ACC112 (cell line): ENCODE data around the gene DOK3.
A peak's percentile ranks its signal among the peaks of the same experiment; 100 is the strongest.

Experiments
- H2AFZ ChIP-seq: fragments of 200-600 bp; sonication (generic); one replicate; pipeline ENCODE4 v1.6.0; 2017; ENCODE audit warnings: antibody characterized with exemption, low read length; ENCODE audit not compliant: unreplicated experiment
- H3K27ac ChIP-seq: fragments of 200-600 bp; sonication (generic); 2 replicates; pipeline ENCODE4 v1.5.1; 2014; ENCODE audit warnings: low read depth, mild to moderate bottlenecking, antibody characterized with exemption, low read length, moderate library complexity
- H3K27me3 ChIP-seq: fragments of 200-600 bp; sonication (generic); 2 replicates; pipeline ENCODE4 v1.6.1; 2014; ENCODE audit warnings: mild to moderate bottlenecking, antibody characterized with exemption, low read length, moderate library complexity, mixed read lengths; ENCODE audit not compliant: insufficient read depth
- H3K36me3 ChIP-seq: fragments of 200-600 bp; sonication (generic); 2 replicates; pipeline ENCODE4 v1.6.1; 2016; ENCODE audit warnings: mild to moderate bottlenecking, antibody characterized with exemption, low read length, moderate library complexity, mixed read lengths; ENCODE audit not compliant: insufficient read depth
- H3K4me1 ChIP-seq: fragments of 200-600 bp; sonication (generic); one replicate; pipeline ENCODE4 v1.6.1; 2016; ENCODE audit warnings: low read length, mixed read lengths; ENCODE audit not compliant: insufficient read depth, unreplicated experiment, control insufficient read depth
- H3K4me3 ChIP-seq: fragments of 200-600 bp; sonication (generic); 2 replicates; pipeline ENCODE4 v1.5.1; 2014; ENCODE audit warnings: mild to moderate bottlenecking, low read depth, low read length
- H3K79me2 ChIP-seq: fragments of 200-600 bp; sonication (generic); one replicate; pipeline ENCODE4 v1.6.0; 2016; ENCODE audit warnings: low read length; ENCODE audit not compliant: control insufficient read depth, unreplicated experiment, insufficient read depth

The DOK3 gene

GRCh38 chr5:177454397-177455035 lies 55.1 kb downstream of the DOK3 start:
- no peaks in the 10 kb centered on the region for H3K27me3 ChIP-seq
- peaks cover 4% of the 10 kb centered on the region for H3K79me2 ChIP-seq
- H3K4me3 ChIP-seq, result peak overlapping the region; percentile 77
- peak overlapping the region; percentile 49; the same call in 1 of the 2 replicates for H3K27ac ChIP-seq
- no peak overlapping the region for H2AFZ ChIP-seq
- peaks cover 3% of the 10 kb centered on the region; the same call in 1 of the 2 replicates for H3K36me3 ChIP-seq
- peaks cover 16% of the 10 kb centered on the region for H3K4me1 ChIP-seq

DNA sequence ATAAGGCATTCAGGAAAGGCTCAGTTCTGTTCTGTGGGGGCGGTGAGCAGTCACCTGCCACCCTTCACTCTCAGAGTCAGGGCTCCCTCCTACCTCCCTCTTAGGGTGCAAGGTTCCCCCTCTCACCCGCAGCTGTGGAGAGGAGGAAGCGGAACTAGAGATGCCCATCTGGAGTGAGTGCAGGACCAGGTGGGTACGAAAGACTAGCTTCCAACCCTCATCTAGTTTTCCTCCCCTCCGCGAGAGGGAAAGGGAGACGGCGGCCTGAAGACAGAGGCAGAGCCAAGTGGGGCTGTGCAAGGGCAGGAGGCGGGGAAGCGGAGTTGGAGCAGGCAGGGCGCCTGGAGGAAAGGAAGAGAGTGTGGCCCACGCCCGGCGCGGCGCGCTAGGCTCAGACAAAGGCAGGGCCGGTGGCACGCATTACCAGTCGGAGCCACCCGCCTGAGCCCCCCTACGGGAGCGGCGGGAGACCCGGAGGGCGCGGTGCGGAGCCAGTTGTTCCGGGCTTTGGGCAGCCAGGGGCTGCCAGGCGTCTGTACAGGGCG lies 55.7 kb downstream of the DOK3 start:
- no peak overlapping the region for H3K27ac ChIP-seq
- peak overlapping the region; percentile 77 for H3K4me3 ChIP-seq
- H3K79me2 ChIP-seq, result peaks cover 8% of the 10 kb centered on the region
- H2AFZ ChIP-seq, result no peak overlapping the region
- H3K36me3 ChIP-seq, result peaks cover 3% of the 10 kb centered on the region; the same call in 1 of the 2 replicates
- H3K27me3 ChIP-seq, result no peaks in the 10 kb centered on the region
- H3K4me1 ChIP-seq, result peaks cover 18% of the 10 kb centered on the region

- Histone ChIP-seq H3K4me1 (peaks cover 27% of the 10 kb centered on the region), H3K4me3 (no peak overlapping the region), H3K27me3 (no peaks in the 10 kb centered on the region), H3K27ac (no peak overlapping the region), H3K79me2 (peaks cover 8% of the 10 kb centered on the region), H2AFZ (no peak overlapping the region), H3K36me3 (peaks cover 3% of the 10 kb centered on the region; the same call in 1 of the 2 replicates)
Observed at GRCh38 chr5:177452688-177453638, 56.7 kb downstream of the DOK3 start.
